Activated B cell treated with CpG ODN at 0.5 μM for 24 hours (primary cell): ENCODE results near the gene LIMA1. TPM values are rescaled to one million over a fixed set of nuclear protein-coding genes. Genes with fewer than 3 reads are reported as not detected.

Experiments used
- ATAC-seq: fragments of 200-7000 bp; cut with Tn5 transposase; one replicate; pipeline ENCODE4 v1.10.0; 2021; ENCODE audit warnings: low read depth, mild to moderate bottlenecking, moderate library complexity
- CTCF ChIA-PET: fragments of 350-600 bp; sonication (Branson Sonifier 250); formaldehyde crosslinking; loops from one replicate; lab custom pipeline; 2021; ENCODE audit warnings: antibody characterized with exemption; lab: Charles Lee
- POLR2A ChIA-PET: fragments of 350-600 bp; sonication (Branson Sonifier 250); formaldehyde crosslinking; loops from one replicate; lab custom pipeline; 2021; ENCODE audit warnings: antibody characterized with exemption; lab: Charles Lee
- DNase-seq: peaks from one replicate; pipeline ENCODE4 v3.0.0; 2022
- H3K27ac Mint-ChIP-seq: one replicate; pipeline ENCODE4 v1.8.0; 2020; ENCODE audit warnings: mixed read lengths
- H3K27me3 Mint-ChIP-seq: one replicate; pipeline ENCODE4 v1.8.0; 2021; ENCODE audit warnings: mixed read lengths
- H3K36me3 Mint-ChIP-seq: one replicate; pipeline ENCODE4 v1.8.0; 2021; ENCODE audit warnings: low read depth, mixed read lengths
- H3K4me1 Mint-ChIP-seq: one replicate; pipeline ENCODE4 v1.8.0; 2021; ENCODE audit warnings: mixed read lengths
- H3K4me3 Mint-ChIP-seq: one replicate; pipeline ENCODE4 v1.8.0; 2020; ENCODE audit warnings: mild to moderate bottlenecking, mixed read lengths
- H3K9me3 Mint-ChIP-seq: one replicate; pipeline ENCODE4 v1.8.0; 2020; ENCODE audit warnings: mixed read lengths
- CTCF ChIP-seq: fragments of 200-600 bp; IDR thresholded peaks from one replicate; pipeline ENCODE4 v1.8.0; 2022; ENCODE audit warnings: antibody characterized with exemption, mild to moderate bottlenecking
- intact Hi-C: fragments of 100-400 bp; cut with micrococcal nuclease; formaldehyde crosslinking; loops from one replicate; pipeline ENCODE4 v1.15.1; 2024
- total RNA-seq: library from RNA; stranded (reverse); gene quantifications from 2 replicates; pipeline ENCODE4 v1.2.3, GENCODE V29; 2022

The LIMA1 gene
- total RNA-seq, 1 donor from 2014 or later = 5.7 TPM

- ChIA-PET POLR2A (interaction anchor here (0.5 to 0.6 kb wide), 2 partner anchors 59 to 88 kb away, joined by 3 to 9 read pairs; no protein-coding TSS in a partner anchor), CTCF (interaction anchor here (1.3 kb wide), 1 partner anchor 155 kb away, joined by 3 read pairs; no protein-coding TSS in a partner anchor)
- Mint-ChIP-seq H3K4me1 (peaks cover 2% of the 10 kb centered on the region), H3K9me3 (peaks cover 3% of the 10 kb centered on the region), H3K27ac (no peak overlapping the region), H3K36me3 (no peaks in the 10 kb centered on the region), H3K27me3 (no peaks in the 10 kb centered on the region), H3K4me3 (no peak overlapping the region)
- intact Hi-C loops = no loop called here
- no peak for DNase-seq
- no peak for TF ChIP-seq CTCF
- no peak for ATAC-seq
Observed at GRCh38 chr12:50211392-50212070, 71.8 kb downstream of the LIMA1 start.

GRCh38 chr12:50207424-50207823, 75.9 kb downstream of the LIMA1 start:
- intact Hi-C loops = no loop called here
- Mint-ChIP-seq H3K36me3 (peaks cover 2% of the 10 kb centered on the region), H3K4me3 (no peak overlapping the region), H3K27ac (no peak overlapping the region), H3K27me3 (no peaks in the 10 kb centered on the region), H3K9me3 (peaks cover 3% of the 10 kb centered on the region), H3K4me1 (peaks cover 2% of the 10 kb centered on the region)
- no peak for DNase-seq
- no peak for ATAC-seq
- ChIA-PET POLR2A (no interaction called here), CTCF (interaction anchor here (0.6 kb wide), 1 partner anchor 115 kb away, joined by 3 read pairs; no protein-coding TSS in a partner anchor)
- no peak for TF ChIP-seq CTCF

GRCh38 chr12:50205648-50206047, 77.7 kb downstream of the LIMA1 start:
- DNase-seq = no peak
- H3K27ac Mint-ChIP-seq = no peak overlapping the region
- no peaks in the 10 kb centered on the region for H3K27me3 Mint-ChIP-seq
- intact Hi-C loops = no loop called here
- H3K4me3 Mint-ChIP-seq = no peak overlapping the region
- no peaks in the 10 kb centered on the region for H3K4me1 Mint-ChIP-seq
- POLR2A ChIA-PET = interaction anchor here (0.6 kb wide), 1 partner anchor 17 kb away, joined by 5 read pairs; no protein-coding TSS in a partner anchor
- peaks cover 2% of the 10 kb centered on the region for H3K36me3 Mint-ChIP-seq
- no peak for ATAC-seq
- no peak for TF ChIP-seq CTCF
- CTCF ChIA-PET = no interaction called here
- H3K9me3 Mint-ChIP-seq = peaks cover 3% of the 10 kb centered on the region

GRCh38 chr12:50203691-50204090, 79.6 kb downstream of the LIMA1 start:
- intact Hi-C loops = no loop called here
- Mint-ChIP-seq H3K27ac (no peak overlapping the region), H3K4me1 (no peaks in the 10 kb centered on the region), H3K27me3 (no peaks in the 10 kb centered on the region), H3K4me3 (no peak overlapping the region), H3K36me3 (peaks cover 4% of the 10 kb centered on the region), H3K9me3 (peaks cover 3% of the 10 kb centered on the region)
- CTCF ChIA-PET = no interaction called here
- POLR2A ChIA-PET = interaction anchor here (0.6 kb wide), 1 partner anchor 15 kb away, joined by 3 read pairs; no protein-coding TSS in a partner anchor
- ATAC-seq (no peak), DNase-seq (no peak)
- TF ChIP-seq CTCF = no peak

GRCh38 chr12:50201987-50202521, 81.3 kb downstream of the LIMA1 start:
- H3K27me3 Mint-ChIP-seq = no peaks in the 10 kb centered on the region
- ATAC-seq (no peak), DNase-seq (no peak)
- peaks cover 5% of the 10 kb centered on the region for H3K36me3 Mint-ChIP-seq
- no peaks in the 10 kb centered on the region for H3K9me3 Mint-ChIP-seq
- no peak overlapping the region for H3K4me3 Mint-ChIP-seq
- CTCF ChIA-PET = no interaction called here
- no peaks in the 10 kb centered on the region for H3K4me1 Mint-ChIP-seq
- intact Hi-C loops = no loop called here
- no peak for TF ChIP-seq CTCF
- POLR2A ChIA-PET = no interaction called here
- no peak overlapping the region for H3K27ac Mint-ChIP-seq
